HG02943 (cell line): ENCODE data around the gene KLK5.
"Not testable (repeated sequence)": the region's sequence is repeated elsewhere in the genome, so short reads cannot be mapped to it uniquely, and the experiment has no call there.

Experiments used
- ATAC-seq: cut with Tn5 transposase; IDR thresholded peaks from one replicate; pipeline ENCODE4 v1.9.1; 2021; ENCODE audit warnings: mild to moderate bottlenecking, low read depth, moderate library complexity; ENCODE audit not compliant: unreplicated experiment

Gene KLK5

GRCh38 chr19:50896089-50896590, 56.7 kb downstream of the KLK5 start:
- ATAC-seq: not testable (repeated sequence)

- ATAC-seq: no peak
These were observed 58.1 kb downstream of the KLK5 start for GRCh38 chr19:50894478-50895356.
